T-cell (primary cell): ENCODE results near the gene CHI3L2. TPM values are rescaled to one million over a fixed set of nuclear protein-coding genes. Genes with fewer than 3 reads are reported as not detected.

Experiments
- ATAC-seq, 4 experiments: fragments of 200-7000 bp in 3 of 4; fragments of 150-1000 bp in 1 of 4; cut with Tn5 transposase; replicated peaks in 1 of 4; 1 replicate in 3 of 4; 2 replicates in 1 of 4; pipeline ENCODE4 v1.10.0; 2021; ENCODE audit warnings: moderate library complexity in 3 of 4, mild to moderate bottlenecking in 2 of 4, moderate number of reproducible peaks in 1 of 4
- CTCF ChIA-PET, 2 donors: fragments of 300-600 bp; sonication (Branson Sonifier 250); formaldehyde crosslinking; loops; one replicate each; lab custom pipeline; 2022; ENCODE audit warnings: antibody characterized with exemption in 2 of 2; lab: Charles Lee
- POLR2A ChIA-PET, 2 donors: fragments of 300-600 bp; sonication (Branson Sonifier 250); formaldehyde crosslinking; loops; one replicate each; lab custom pipeline; 2022; ENCODE audit warnings: antibody characterized with exemption in 2 of 2; lab: Charles Lee
- DNase-seq, 35 experiments: peaks; one replicate each; pipeline versions ENCODE4 v3.0.0 to v3.0.0-alpha.2; 2013 to 2023
- H3K27ac ChIP-seq: one replicate; pipeline ENCODE4 v1.5.1; 2013; ENCODE audit warnings: low read length
- H3K27me3 ChIP-seq, 2 experiments: replicated peaks in 1 of 2; 1 replicate in 1 of 2; 2 replicates in 1 of 2; pipeline versions ENCODE4 v1.6.1 to v1.7.0; 2013; ENCODE audit warnings: low read length in 1 of 2, mixed read lengths in 1 of 2; ENCODE audit not compliant: control insufficient read depth in 2 of 2, insufficient read depth in 2 of 2; ENCODE audit errors: extremely low read depth in 1 of 2
- H3K36me3 ChIP-seq, 2 donors: 1 replicate in 1 of 2; 2 replicates in 1 of 2; pipeline versions ENCODE4 v1.6.1 to v1.7.0; 2013; ENCODE audit warnings: low read length in 1 of 2; ENCODE audit not compliant: control insufficient read depth in 2 of 2, insufficient read depth in 1 of 2; ENCODE audit errors: extremely low read depth in 1 of 2
- H3K4me1 ChIP-seq, 2 experiments: 1 replicate in 1 of 2; 2 replicates in 1 of 2; pipeline versions ENCODE4 v1.6.1 to v1.7.0; 2013; ENCODE audit warnings: low read length in 2 of 2, mixed read lengths in 1 of 2; ENCODE audit not compliant: insufficient read depth in 2 of 2, control insufficient read depth in 1 of 2; ENCODE audit errors: extremely low read depth in 1 of 2
- H3K4me3 ChIP-seq, 2 donors: 1 replicate in 1 of 2; 2 replicates in 1 of 2; pipeline versions ENCODE4 v1.5.1 to v1.7.0; 2013; ENCODE audit warnings: mild to moderate bottlenecking in 2 of 2, low read length in 1 of 2, moderate library complexity in 1 of 2; ENCODE audit not compliant: control insufficient read depth in 1 of 2; ENCODE audit errors: extremely low read depth in 1 of 2
- H3K9me3 ChIP-seq: 2 replicates; pipeline ENCODE4 v1.7.0; 2013
- H3K27ac Mint-ChIP-seq, 2 donors: one replicate each; pipeline ENCODE4 v1.8.0; 2020 to 2021; ENCODE audit warnings: mild to moderate bottlenecking in 2 of 2, mixed read lengths in 2 of 2
- H3K27me3 Mint-ChIP-seq, 2 donors: one replicate each; pipeline ENCODE4 v1.8.0; 2021 to 2022; ENCODE audit warnings: mixed read lengths in 2 of 2
- H3K36me3 Mint-ChIP-seq: one replicate; pipeline ENCODE4 v1.8.0; 2021; ENCODE audit warnings: mixed read lengths
- H3K4me1 Mint-ChIP-seq, 3 donors: one replicate each; pipeline ENCODE4 v1.8.0; 2020 to 2022; ENCODE audit warnings: mixed read lengths in 3 of 3, mild to moderate bottlenecking in 1 of 3
- H3K4me3 Mint-ChIP-seq, 3 donors: one replicate each; pipeline ENCODE4 v1.8.0; 2020 to 2022; ENCODE audit warnings: mild to moderate bottlenecking in 3 of 3, mixed read lengths in 3 of 3, moderate library complexity in 3 of 3
- H3K9me3 Mint-ChIP-seq, 3 donors: one replicate each; pipeline ENCODE4 v1.8.0; 2020 to 2022; ENCODE audit warnings: mixed read lengths in 3 of 3
- WGBS: methylation state at CpG from one replicate; pipeline ENCODE4 v1.1.5; 2013; ENCODE audit warnings: missing lambda C conversion rate; ENCODE audit not compliant: insufficient coverage; 5-methylcytosine and 5-hydroxymethylcytosine counted together
- total RNA-seq, 35 experiments: library from RNA in 6 of 35; stranded (reverse) in 6 of 35; fragments of 120-200 nt in 1 of 35; gene quantifications; one replicate each; pipeline versions ENCODE4 v1.2.1 to v1.2.4 and lab custom pipeline; 2013 to 2026

CHI3L2 gene
- total RNA-seq, 5 donors from 2014 or later (not counting 1 experiment from before 2014, with no cell fraction given), result 3.6 to 28.1 (median 10.9) TPM

- peak overlapping the region; percentile 71 to 81 (median 73) for H3K4me3 Mint-ChIP-seq
- ChIA-PET CTCF (interaction anchor here (0.6 to 1.8 kb wide), 16 partner anchors 8 to 177 kb away, joined by 3 to 18 read pairs (median 3); partner anchors contain the start of gene DENND2D (in 1 of the 2)), POLR2A (interaction anchor here in 1 of 2 donors (0.9 kb wide), 1 partner anchor 9 kb away, joined by 3 read pairs; no protein-coding TSS in a partner anchor)
- Histone ChIP-seq H3K36me3 (no peaks in the 10 kb centered on the region), H3K4me3 (no peak overlapping the region), H3K27me3 (no peaks in the 10 kb centered on the region), H3K9me3 (no peaks in the 10 kb centered on the region), H3K4me1 (peaks cover 89 to 90% of the 10 kb centered on the region in 2 experiments), H3K27ac (peak overlapping the region; percentile 87)
- H3K27me3 Mint-ChIP-seq, result no peaks in the 10 kb centered on the region
- 62% methylated on average over 5 of the region's 6 CpGs for WGBS
- no peak for DNase-seq
- ATAC-seq, result no peak
- peaks cover 0 to 5% (median 4%) of the 10 kb centered on the region in 3 donors for H3K9me3 Mint-ChIP-seq
- peak overlapping the region; percentile 95 to 96 for H3K27ac Mint-ChIP-seq
- H3K36me3 Mint-ChIP-seq, result no peaks in the 10 kb centered on the region
- peaks cover 94 to 100% (median 94%) of the 10 kb centered on the region in 3 donors for H3K4me1 Mint-ChIP-seq
These were observed 4.3 kb upstream of the CHI3L2 start for GRCh38 chr1:111223126-111223685.

GRCh38 chr1:111225091-111225490 lies 2.4 kb upstream of the CHI3L2 start:
- Histone ChIP-seq H3K4me1 (peaks cover 84 to 86% of the 10 kb centered on the region in 2 experiments), H3K9me3 (no peaks in the 10 kb centered on the region), H3K36me3 (no peaks in the 10 kb centered on the region), H3K4me3 (peak overlapping the region in 1 of 2 donors; percentile 11), H3K27ac (peak overlapping the region; percentile 79), H3K27me3 (no peaks in the 10 kb centered on the region)
- no peaks in the 10 kb centered on the region for H3K9me3 Mint-ChIP-seq
- ChIA-PET POLR2A (no interaction called here), CTCF (interaction anchor here in 1 of 2 donors (1.0 to 2.4 kb wide), 4 partner anchors 9 to 108 kb away, joined by 3 to 13 read pairs (median 4); no protein-coding TSS in a partner anchor)
- peak overlapping the region; percentile 58 to 75 (median 73) for H3K4me3 Mint-ChIP-seq
- ATAC-seq, result no peak
- peaks cover 91 to 92% (median 91%) of the 10 kb centered on the region in 3 donors for H3K4me1 Mint-ChIP-seq
- peak overlapping the region; percentile 95 to 96 for H3K27ac Mint-ChIP-seq
- H3K36me3 Mint-ChIP-seq, result no peaks in the 10 kb centered on the region
- DNase-seq, result no peak
- no peaks in the 10 kb centered on the region for H3K27me3 Mint-ChIP-seq

GRCh38 chr1:111225717-111226400 lies 1.7 kb upstream of the CHI3L2 start:
- ChIA-PET POLR2A (no interaction called here), CTCF (interaction anchor here (1.0 to 2.4 kb wide), 5 partner anchors 10 to 108 kb away, joined by 3 to 13 read pairs (median 3); no protein-coding TSS in a partner anchor)
- Mint-ChIP-seq H3K27ac (peak overlapping the region; percentile 95 to 96), H3K36me3 (no peaks in the 10 kb centered on the region), H3K4me1 (peaks cover 89 to 91% (median 89%) of the 10 kb centered on the region in 3 donors), H3K4me3 (peak overlapping the region; percentile 58 to 75 (median 73)), H3K27me3 (no peaks in the 10 kb centered on the region), H3K9me3 (no peaks in the 10 kb centered on the region)
- Histone ChIP-seq H3K36me3 (no peaks in the 10 kb centered on the region), H3K4me3 (peak overlapping the region; percentile 11 to 49), H3K4me1 (peaks cover 81 to 86% of the 10 kb centered on the region in 2 experiments), H3K27me3 (no peaks in the 10 kb centered on the region), H3K27ac (peak overlapping the region; percentile 79), H3K9me3 (no peaks in the 10 kb centered on the region)
- 3% methylated on average over 5 of the region's 6 CpGs for WGBS
- peak in 15 of 35 experiments; percentile 10 to 68 (median 32) for DNase-seq
- ATAC-seq, result peak; percentile 60 to 74 (median 62)

- H3K4me3 ChIP-seq, result no peak overlapping the region
- Mint-ChIP-seq H3K27me3 (no peaks in the 10 kb centered on the region), H3K4me1 (peaks cover 80 to 89% (median 85%) of the 10 kb centered on the region in 3 donors), H3K27ac (peak overlapping the region; percentile 95 to 96), H3K36me3 (peaks cover 2% of the 10 kb centered on the region), H3K4me3 (peak overlapping the region; percentile 3 to 75 (median 11)), H3K9me3 (no peaks in the 10 kb centered on the region)
- H3K27me3 ChIP-seq, result no peaks in the 10 kb centered on the region
- H3K36me3 ChIP-seq, result no peaks in the 10 kb centered on the region
- no peaks in the 10 kb centered on the region for H3K9me3 ChIP-seq
- ATAC-seq (no peak), DNase-seq (peak in 1 of 35 experiments; percentile 23)
- POLR2A ChIA-PET, result interaction anchor here in 1 of 2 donors (1.0 kb wide), 1 partner anchor 12 kb away, joined by 4 read pairs; no protein-coding TSS in a partner anchor
- CTCF ChIA-PET, result interaction anchor here in 1 of 2 donors (1.1 kb wide), 1 partner anchor 29 kb away, joined by 5 read pairs; no protein-coding TSS in a partner anchor
- H3K4me1 ChIP-seq, result peaks cover 64 to 75% of the 10 kb centered on the region in 2 experiments
- H3K27ac ChIP-seq, result peak overlapping the region; percentile 79
- no CpG with 5 or more reads among the region's 6 CpGs for WGBS
These were observed 586 bp downstream of the CHI3L2 start for GRCh38 chr1:111227851-111228747.

- peak overlapping the region; percentile 95 to 96 for H3K27ac Mint-ChIP-seq
- no peak for DNase-seq
- POLR2A ChIA-PET, result interaction anchor here in 1 of 2 donors (1.0 kb wide), 1 partner anchor 13 kb away, joined by 4 read pairs; no protein-coding TSS in a partner anchor
- H3K36me3 Mint-ChIP-seq, result peaks cover 2% of the 10 kb centered on the region
- peaks cover 75 to 86% (median 78%) of the 10 kb centered on the region in 3 donors for H3K4me1 Mint-ChIP-seq
- no CpG with 5 or more reads among the region's 2 CpGs for WGBS
- no peaks in the 10 kb centered on the region for H3K9me3 ChIP-seq
- H3K27me3 ChIP-seq, result no peaks in the 10 kb centered on the region
- H3K4me1 ChIP-seq, result peaks cover 59 to 70% of the 10 kb centered on the region in 2 experiments
- H3K4me3 Mint-ChIP-seq, result peak overlapping the region in 2 of 3 donors; percentile 54 to 75
- no peak overlapping the region for H3K4me3 ChIP-seq
- H3K36me3 ChIP-seq, result no peaks in the 10 kb centered on the region
- CTCF ChIA-PET, result interaction anchor here in 1 of 2 donors (1.1 kb wide), 1 partner anchor 30 kb away, joined by 5 read pairs; no protein-coding TSS in a partner anchor
- H3K9me3 Mint-ChIP-seq, result no peaks in the 10 kb centered on the region
- peak overlapping the region; percentile 79 for H3K27ac ChIP-seq
- no peak for ATAC-seq
- no peaks in the 10 kb centered on the region for H3K27me3 Mint-ChIP-seq
These were observed 1.2 kb downstream of the CHI3L2 start for GRCh38 chr1:111228748-111229126.
